ENCODE data around the gene MARVELD3. TPM values are rescaled to one million over a fixed set of nuclear protein-coding genes. Genes with fewer than 3 reads are reported as not detected.

Gene MARVELD3
- total and polyA plus RNA-seq, 9 of the 15 experiments (the other 6 are each of a cell fraction or from before 2014, with no cell fraction given) = 0.03 to 0.07 (median 0.07) TPM; not detected in 6

DNA sequence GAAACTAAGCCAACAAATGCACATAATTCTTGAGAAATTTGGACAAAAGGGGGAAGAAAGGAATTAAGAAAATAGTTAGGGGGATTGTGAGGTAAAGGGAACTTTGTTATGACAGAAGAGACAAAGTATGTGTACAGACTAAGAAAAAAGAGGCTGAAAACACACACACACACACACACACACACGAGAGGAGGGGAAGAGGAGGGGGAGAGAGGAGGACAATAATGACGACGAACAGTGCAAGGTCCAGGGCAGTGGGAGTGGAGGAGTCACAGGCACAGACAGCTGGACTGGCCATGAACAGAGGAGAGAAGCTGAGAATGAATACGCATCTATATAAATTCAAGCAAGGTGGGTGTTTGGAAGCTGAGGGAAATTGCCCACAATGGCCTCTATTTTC lies 44.6 kb downstream of the MARVELD3 start:
- Histone ChIP-seq H3K79me2 (ENCODE audit: control insufficient read depth, insufficient read depth, low read length) (no peaks in the 10 kb centered on the region), H3K27me3 (ENCODE audit: control insufficient read depth in 2 of 2, insufficient read depth in 2 of 2, low read length in 2 of 2) (no peaks in the 10 kb centered on the region), H4K20me1 (replicated peaks; ENCODE audit: control insufficient read depth, insufficient read depth, low read length) (no peaks in the 10 kb centered on the region), H2AFZ (ENCODE audit: low read depth, low read length) (no peak overlapping the region), H3K4me1 (replicated peaks in 1 of 2; ENCODE audit: control insufficient read depth in 2 of 2, insufficient read depth in 2 of 2, low read length in 2 of 2) (no peaks in the 10 kb centered on the region), H3K36me3 (ENCODE audit: control insufficient read depth, insufficient read depth, low read length) (peaks cover 38% of the 10 kb centered on the region; the same call in 2 of the 3 replicates), H3K4me3 (no peak overlapping the region), H3K9me3 (replicated peaks; ENCODE audit: control insufficient read depth, insufficient read depth, low read depth, low read length) (no peaks in the 10 kb centered on the region), H3K9ac (ENCODE audit: insufficient read depth in 1 of 2, low read depth in 2 of 2, low read length in 2 of 2) (no peak overlapping the region), H3K27ac (ENCODE audit: extremely low read depth, low read depth, low read length) (no peak overlapping the region), H3K9me1 (ENCODE audit: control insufficient read depth, insufficient read depth, low read length) (no peaks in the 10 kb centered on the region), H3K4me2 (ENCODE audit: insufficient read depth, low read length) (no peak overlapping the region)
- ChIA-PET POLR2A (interaction anchor here (0.9 kb wide), 1 partner anchor 23 kb away, joined by 4 read pairs; no protein-coding TSS in a partner anchor), CTCF (ENCODE audit: low intra/inter-chr PET ratio) (no interaction called here)
- ATAC-seq (no peak), DNase-seq (ENCODE audit: extremely low read depth in 1 of 4, low spot score in 3 of 4) (no peak), FAIRE-seq (no peak)
- intact Hi-C loops (cut with micrococcal nuclease) (no loop called here), in situ Hi-C loops (cut with MboI) (no loop called here)
- no TSS peak for BruUV-seq (replicated peaks)
- TF ChIP-seq, protein P1, sequence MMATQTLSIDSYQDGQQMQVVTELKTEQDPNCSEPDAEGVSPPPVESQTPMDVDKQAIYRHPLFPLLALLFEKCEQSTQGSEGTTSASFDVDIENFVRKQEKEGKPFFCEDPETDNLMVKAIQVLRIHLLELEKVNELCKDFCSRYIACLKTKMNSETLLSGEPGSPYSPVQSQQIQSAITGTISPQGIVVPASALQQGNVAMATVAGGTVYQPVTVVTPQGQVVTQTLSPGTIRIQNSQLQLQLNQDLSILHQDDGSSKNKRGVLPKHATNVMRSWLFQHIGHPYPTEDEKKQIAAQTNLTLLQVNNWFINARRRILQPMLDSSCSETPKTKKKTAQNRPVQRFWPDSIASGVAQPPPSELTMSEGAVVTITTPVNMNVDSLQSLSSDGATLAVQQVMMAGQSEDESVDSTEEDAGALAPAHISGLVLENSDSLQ (IDR thresholded peaks at IDR 0.05) = no peak
- TF ChIP-seq SMAD2 (IDR thresholded peaks at IDR 0.05; ENCODE audit: low read depth, low read length) (no peak), MCM2 (IDR thresholded peaks at IDR 0.05; ENCODE audit: low read depth) (no peak), MTA1 (IDR thresholded peaks at IDR 0.05; ENCODE audit: borderline replicate concordance) (no peak), POLR2G (IDR thresholded peaks at IDR 0.05; ENCODE audit: low read depth, low read length) (no peak), ZNF436 (CRISPR knock-in tag; IDR thresholded peaks at IDR 0.05) (no peak), ARID2 (IDR thresholded peaks at IDR 0.05) (no peak)
- WGBS (ENCODE audit: insufficient coverage, low coverage, missing lambda C conversion rate) = 72% methylated on average over 3 of the region's 4 CpGs
